Measurements from ENCODE around the gene PPM1N.

The PPM1N gene

GRCh38 chr19:45492627-45493470, 5.4 kb upstream of the PPM1N start:
- DNase-seq: peak; percentile 61

GRCh38 chr19:45494261-45494916, 3.9 kb upstream of the PPM1N start:
- DNase-seq: no peak

- no peak for DNase-seq
Measured at GRCh38 chr19:45495178-45495577, 3.1 kb upstream of the PPM1N start.

GRCh38 chr19:45496349-45496953, 1.8 kb upstream of the PPM1N start:
- DNase-seq: no peak

GRCh38 chr19:45497791-45498190, 452 bp upstream of the PPM1N start:
- no peak for DNase-seq

- peak; percentile 74 for DNase-seq
Measured at GRCh38 chr19:45499196-45500180, 1.2 kb downstream of the PPM1N start.

GRCh38 chr19:45500918-45501729, 2.9 kb downstream of the PPM1N start:
- DNase-seq: no peak

- DNase-seq: no peak
Measured at GRCh38 chr19:45501730-45502014, 3.4 kb downstream of the PPM1N start.

GRCh38 chr19:45502111-45502510, 3.9 kb downstream of the PPM1N start:
- DNase-seq: no peak

GRCh38 chr19:45503909-45504308, 5.7 kb downstream of the PPM1N start:
- DNase-seq: no peak

GRCh38 chr19:45505151-45505995, 7.1 kb downstream of the PPM1N start:
- DNase-seq: no peak

- DNase-seq: no peak
Measured at GRCh38 chr19:45505996-45506245, 7.7 kb downstream of the PPM1N start.

- DNase-seq: peak; percentile 91
Measured at GRCh38 chr19:45506246-45506988, 8.2 kb downstream of the PPM1N start.

GRCh38 chr19:45506989-45507871, 9.0 kb downstream of the PPM1N start, which contains the start of gene VASP:
TSS of gene VASP (plus strand) at chr19:45507479. CDS start at chr19:45507772, 293 bp downstream.
- peak; percentile 92 for DNase-seq

GRCh38 chr19:45507872-45508416, 9.7 kb downstream of the PPM1N start:
- no peak for DNase-seq

GRCh38 chr19:45508417-45508860, 10.2 kb downstream of the PPM1N start:
- DNase-seq: no peak

- peak; percentile 52 for DNase-seq
Measured at GRCh38 chr19:45508861-45509691, 10.8 kb downstream of the PPM1N start.

- DNase-seq: no peak
Measured at GRCh38 chr19:45509692-45510015, 11.4 kb downstream of the PPM1N start.

Measured in hematopoietic multipotent progenitor cell treated with erythropoietin and hydrocortisone succinate and interleukin-3 and kit ligand, for 8 days (in vitro differentiated cells).